ENCODE results near the gene SPIRE1.
"Not testable (repeated sequence)": the region's sequence is repeated elsewhere in the genome, so short reads cannot be mapped to it uniquely, and the experiment has no call there.

The SPIRE1 gene

DNA sequence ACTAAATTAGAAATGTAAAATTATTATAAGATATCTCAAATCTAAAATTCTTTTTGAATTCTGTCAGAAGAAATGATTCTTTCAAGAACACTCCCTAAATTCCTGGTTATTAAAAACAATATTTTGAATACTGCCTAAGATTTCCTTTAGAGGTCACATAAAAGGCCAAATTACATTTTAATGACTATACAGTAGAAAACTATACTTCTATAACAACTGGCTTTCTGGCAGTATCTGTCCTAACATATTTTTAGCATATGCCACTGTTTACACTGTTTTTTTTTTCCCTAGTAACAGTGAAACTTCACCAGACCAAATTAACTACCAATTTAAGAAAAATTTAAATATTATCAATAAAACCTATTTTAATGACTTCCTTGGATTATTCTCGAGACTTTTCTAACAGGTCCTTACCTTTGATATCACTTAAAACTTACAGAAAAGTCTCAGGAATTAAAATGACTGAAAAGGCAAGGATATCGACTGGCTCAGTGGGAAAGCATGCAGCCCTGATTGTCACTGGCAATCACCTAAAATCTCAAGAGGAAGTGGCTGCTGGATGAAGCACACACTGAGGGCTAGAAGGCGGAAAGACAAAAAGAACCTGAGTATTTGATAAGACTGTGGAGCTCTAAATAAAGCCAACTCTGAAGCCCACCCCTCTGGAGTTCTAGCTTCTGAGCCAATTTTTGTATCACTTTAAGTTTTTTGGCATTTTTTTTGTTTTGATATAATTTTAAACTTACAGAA, 59.6 kb downstream of the SPIRE1 start:
- no peak for DNase-seq (ENCODE audit: low spot score)

DNA sequence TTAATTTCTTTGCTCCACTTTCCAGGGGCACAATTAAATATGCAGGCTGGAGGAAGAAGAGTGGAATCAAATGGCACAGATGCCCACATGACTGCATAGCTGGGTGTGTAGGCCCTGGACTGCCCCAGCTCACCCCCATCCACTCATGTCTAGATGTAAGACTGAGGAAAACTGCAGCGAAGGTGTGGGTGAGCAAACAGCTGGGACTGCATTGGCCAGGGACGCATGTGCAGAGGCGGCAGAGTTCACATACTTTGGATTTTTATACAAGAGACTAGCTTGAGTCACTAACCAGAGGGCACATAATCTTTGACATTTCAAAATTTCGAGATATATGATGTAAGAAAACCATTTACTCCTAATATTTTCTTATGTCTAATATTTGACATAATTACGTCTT, 60.1 kb downstream of the SPIRE1 start:
- DNase-seq (ENCODE audit: low spot score): no peak

DNA sequence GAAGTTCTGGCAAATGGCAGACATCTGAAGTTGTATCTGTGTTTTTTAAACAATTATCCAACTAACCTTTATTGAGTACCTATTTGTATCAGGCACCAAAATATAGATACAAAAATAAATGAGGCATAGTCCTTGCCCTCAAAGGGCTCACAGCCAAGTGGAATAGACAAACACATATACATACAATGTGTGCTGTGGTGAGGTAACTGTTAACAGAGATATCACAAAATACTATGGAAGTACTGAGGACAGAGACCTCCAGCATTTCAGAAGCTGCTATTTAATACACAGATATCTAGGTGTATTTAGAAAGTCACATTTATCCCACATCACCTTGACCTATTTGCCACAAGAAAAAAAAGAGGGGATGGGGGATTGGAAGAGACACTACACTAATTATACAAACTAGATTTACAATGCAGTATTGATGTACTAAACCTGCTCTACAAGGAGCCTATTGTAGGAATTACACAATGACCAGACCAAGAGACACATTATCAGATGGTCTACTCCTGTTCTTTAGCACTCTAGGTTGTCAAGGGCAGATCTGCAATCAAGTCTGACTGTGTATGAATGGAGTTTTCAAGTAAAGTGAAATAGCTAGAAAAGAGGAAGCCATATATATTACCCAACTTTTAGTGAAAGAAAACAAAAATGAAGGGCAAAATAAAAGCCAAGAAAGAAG, 62.2 kb downstream of the SPIRE1 start:
- no peak for DNase-seq (ENCODE audit: low spot score)

DNA sequence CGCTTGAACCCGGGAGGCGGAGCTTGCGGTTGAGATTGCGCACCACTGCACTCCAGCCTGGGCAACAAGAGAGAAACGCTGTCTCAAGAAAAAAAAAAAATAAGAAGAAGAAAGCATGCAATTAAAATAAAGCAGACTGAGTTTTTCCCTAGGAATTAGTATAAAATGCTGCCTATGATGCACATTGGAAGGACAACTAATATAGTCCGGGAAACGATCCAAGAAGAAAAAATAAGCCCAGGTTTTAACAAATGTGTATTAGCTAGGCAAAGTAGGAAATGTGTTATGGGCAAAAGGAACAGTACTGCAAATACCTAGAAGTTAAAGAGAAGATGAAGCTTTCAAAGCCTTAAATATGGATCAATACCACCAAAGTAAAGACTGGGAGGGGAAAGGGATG, 64.0 kb downstream of the SPIRE1 start:
- DNase-seq (ENCODE audit: low spot score): no peak

DNA sequence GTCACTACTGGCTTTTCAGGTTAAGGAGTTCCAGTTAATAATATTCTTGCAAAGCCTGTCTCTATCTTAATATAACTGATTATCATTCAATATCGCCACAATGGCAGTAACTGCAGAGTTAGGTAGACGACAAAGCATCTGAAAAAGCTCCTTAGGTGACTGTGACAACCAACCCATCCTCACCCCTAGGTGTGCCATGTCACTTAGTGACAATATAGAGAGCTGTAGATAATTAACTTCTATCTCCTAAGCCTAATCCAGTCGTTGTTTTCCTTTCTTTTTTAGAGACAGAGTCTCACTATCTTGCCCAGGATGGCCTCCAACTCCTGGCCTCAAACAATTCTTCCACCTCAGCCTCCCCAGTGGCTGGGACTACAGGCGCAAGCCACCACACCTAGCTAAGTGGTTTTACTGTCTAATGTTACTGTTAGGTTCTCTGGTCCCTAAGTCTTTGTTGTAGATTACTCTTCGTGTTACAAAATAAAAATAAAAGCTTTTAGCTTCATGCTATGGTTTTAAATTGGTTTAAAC, 65.2 kb downstream of the SPIRE1 start:
- DNase-seq (ENCODE audit: low spot score): no peak

DNA sequence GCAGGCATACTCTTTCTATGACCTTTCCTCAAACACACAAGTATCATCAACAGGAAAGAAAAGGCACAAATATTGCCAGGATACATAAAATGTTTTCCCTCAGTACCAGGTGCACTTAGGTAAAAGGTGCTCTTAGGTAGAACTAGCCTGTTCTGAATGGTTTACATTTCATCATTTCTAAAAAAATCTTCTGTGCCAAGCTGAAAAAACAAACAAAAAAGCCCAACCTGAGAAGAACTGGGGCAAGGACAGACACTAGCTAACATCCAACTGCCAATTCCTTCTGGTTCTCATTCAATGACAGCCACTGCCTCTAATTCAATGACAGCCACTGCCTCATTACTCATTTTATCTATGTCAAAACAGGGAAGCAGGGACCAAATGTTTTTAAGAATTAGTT, 68.5 kb downstream of the SPIRE1 start:
- DNase-seq (ENCODE audit: low spot score): no peak

DNA sequence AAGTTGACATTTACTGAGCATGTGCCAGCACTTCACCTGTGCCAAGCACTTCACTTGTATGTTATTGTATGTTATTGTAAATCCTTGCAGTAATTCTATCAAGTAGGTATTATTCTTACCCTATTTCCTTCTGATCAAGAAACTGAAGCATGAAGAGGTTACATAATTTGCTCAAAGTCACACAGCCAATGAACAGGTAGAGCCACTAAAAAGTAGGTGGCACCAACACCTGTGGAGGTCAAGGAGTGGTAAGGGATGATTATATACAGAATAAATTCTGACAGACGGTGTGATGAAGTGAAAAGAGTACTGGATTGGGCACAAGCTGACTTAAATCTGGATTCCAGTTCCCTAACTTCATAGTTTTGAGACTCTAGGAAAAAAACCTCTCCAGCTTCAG, 71.0 kb downstream of the SPIRE1 start:
- no peak for DNase-seq (ENCODE audit: low spot score)

DNA sequence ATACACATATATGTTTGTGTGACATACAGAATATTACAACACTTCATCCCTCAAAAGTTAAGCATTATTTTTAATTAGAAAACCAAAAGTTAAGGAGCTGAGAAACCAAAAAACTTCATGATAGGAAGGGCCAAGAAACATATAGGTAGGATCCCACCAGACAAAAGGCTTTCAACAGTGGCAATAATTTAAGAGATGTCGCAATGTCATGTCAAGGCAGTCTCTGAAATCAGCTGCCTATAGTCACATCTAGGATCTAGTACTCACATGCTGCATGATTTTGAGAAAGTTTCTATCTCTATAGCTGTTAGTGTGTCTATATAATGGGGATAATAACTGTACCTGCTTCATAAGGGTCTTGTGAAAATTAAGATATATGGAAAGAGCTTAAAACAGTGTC, 72.7 kb downstream of the SPIRE1 start:
- DNase-seq (ENCODE audit: low spot score): no peak

DNA sequence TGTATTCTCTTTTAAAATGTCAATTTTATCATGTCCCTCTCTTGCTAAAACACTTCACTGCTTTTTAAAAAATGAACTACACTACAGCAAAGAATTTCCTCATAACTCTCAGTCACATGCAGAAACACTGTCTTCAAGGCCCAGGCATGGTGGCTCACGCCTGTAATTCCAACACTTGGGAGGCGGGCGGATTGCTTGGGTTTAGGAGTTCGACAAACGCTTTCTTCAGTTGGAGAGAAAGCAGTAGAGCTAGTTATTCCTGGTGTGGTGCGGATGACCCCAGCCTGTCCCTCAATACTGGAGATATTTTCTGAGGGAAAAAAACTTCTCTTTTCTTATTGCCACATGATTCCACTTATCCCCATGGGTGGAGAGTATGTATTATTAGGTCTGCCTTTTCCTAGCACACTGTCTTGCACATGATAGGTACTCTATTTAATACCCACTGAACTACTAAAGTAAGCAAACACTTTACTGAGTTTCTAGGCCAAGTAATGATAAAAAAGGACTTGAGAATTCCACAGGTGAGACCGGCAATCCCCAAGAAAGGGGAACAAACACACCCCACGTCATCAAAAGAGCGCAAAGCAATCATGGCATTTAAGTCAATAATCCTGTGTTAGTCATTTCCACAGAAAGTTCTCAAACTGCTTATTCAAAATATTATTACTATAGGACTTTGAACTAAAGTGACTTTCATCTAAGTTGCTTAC, 77.1 kb downstream of the SPIRE1 start:
- DNase-seq (ENCODE audit: low spot score): no peak

DNA sequence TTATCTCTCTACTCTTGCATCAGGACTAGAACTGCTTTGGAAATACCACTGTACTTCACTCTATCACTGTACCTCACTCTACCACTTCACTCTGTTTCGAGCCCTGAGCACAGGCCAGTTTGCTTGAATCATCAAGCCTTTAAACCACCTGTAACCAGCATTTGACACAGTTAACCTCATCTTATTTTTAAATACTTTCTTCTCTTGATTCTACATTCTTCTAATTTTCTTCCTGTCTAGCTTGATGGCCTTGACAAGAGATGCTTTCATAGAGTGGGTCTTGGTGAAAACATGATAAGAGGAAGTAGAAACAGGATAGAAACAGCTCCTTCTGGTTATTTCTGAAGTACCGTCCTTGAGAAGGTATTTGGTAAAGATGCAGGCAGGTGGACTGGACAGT, 78.1 kb downstream of the SPIRE1 start:
- DNase-seq (ENCODE audit: low spot score): no peak

DNA sequence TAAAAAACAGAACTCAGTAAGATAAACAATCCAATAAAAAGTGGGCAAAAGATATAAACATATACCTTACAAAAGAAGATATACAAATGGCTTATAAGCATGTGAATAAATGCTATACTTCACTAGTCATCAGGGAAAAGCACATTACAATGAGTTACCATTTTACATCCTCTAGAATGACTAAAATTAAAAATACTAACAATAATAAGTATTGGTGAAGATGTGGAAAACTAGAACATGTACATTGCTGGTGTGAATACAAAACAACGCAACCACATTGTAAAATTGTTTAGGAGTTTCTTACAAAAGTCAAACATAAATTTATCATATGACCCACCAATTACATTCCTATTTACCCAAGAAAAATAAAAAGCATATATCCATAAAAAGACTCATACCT, 80.1 kb downstream of the SPIRE1 start:
- DNase-seq (ENCODE audit: low spot score): no peak

DNA sequence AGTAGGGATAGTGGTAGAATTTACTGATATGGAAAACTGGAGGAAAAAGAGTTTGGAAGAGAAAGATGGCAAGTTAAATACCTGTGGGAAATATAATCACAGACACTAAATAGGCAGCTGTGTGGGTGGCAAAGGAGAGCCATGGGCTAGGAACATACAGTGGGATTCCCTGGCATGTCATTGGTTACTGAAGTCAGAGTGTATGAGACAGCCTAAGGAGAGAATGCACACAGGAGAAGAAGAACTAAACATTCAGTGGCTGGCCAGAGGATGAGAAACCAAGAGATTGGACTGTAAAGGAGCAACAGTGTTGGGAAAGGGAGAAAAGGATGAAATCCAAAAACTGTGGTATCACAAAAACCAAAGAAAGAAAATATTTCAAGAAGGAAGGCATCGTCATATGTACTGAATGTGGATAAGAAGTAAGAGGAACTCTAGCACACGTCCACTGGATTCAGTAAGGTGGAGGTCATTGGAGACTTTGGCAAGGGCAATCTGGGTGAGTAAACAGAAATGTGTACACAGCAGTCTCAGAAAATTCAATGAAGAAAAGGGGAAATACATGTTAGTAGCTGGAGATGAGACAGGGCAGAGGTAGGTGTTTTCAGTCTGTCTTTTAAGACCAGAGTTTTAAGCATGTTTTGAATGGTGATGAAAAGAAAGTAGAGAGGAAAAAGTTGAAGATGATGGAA, 83.3 kb downstream of the SPIRE1 start:
- DNase-seq (ENCODE audit: low spot score): no peak

DNA sequence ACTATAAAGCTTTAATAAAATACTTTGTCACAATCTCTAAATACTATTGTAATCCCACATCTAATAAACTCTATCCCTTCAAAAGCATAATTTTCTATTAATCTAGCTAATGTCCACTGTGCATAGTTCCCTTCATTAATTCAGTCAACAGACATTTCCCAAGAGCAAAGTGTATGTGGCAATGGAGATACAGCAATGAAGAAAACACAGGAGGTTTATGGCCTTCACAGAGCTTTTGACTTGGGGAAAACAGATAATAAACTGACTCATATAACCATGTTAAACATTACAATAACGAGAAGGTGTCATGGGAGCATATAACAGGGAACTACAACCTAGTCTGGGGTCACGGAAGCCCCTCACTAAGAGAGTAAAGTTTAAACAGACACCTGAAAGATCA, 86.3 kb downstream of the SPIRE1 start:
- DNase-seq (ENCODE audit: low spot score): no peak

DNA sequence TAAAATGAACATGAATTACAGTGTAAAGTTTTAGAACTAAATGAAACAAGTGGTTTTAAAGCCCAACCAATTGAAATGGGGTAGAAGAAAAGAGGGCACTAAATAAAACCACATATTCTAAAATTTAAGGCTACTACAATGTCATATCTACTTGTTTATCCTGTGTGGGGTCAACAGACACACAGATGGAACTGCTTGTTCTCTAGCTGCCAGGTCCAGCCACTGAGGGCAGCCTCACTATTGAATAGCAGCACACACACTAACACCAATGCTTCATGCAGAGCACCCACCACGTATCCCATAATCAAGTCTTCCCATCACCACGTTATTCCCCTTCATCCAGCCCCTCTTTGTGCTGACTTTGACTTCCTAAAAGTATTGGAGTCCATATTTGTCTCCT, 88.1 kb downstream of the SPIRE1 start:
- no peak for DNase-seq (ENCODE audit: low spot score)

DNA sequence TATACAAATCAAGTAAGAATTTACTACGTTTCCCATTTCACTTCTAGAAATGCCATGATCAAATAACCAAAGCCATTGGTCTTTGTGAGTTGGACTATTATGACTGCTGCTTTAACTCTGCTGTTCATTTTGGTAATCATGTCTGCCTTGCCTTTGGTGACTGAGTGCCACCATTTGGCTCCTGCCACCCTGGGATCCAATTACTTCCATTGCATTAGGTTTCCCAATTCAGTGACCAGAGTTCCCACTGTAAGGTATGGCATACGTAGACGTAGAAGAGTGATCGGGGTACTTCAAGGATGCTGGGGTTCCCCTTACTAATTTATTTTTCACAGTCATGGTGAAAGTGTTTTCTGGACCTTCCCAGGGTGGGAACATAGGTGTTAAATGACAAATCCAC, 90.1 kb downstream of the SPIRE1 start:
- no peak for DNase-seq (ENCODE audit: low spot score)

DNA sequence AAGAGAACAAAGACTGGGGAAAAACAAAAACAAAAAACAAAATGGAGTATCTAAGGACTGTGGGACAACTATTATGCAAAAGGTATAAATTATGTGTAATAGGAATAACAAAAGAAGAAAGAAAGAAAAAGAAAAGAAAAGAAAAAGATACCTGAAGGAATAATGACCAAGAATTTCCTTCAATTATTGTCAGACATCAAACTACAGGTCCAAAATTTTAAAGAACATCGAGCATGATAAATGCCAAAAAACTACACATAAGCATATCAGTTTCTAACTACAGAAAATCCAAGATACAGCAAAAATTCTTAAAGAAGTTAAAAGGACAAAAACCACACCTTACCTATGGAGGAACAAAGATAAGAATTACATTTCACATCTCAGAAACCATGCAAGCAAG, 93.0 kb downstream of the SPIRE1 start:
- no peak for DNase-seq (ENCODE audit: low spot score)

DNA sequence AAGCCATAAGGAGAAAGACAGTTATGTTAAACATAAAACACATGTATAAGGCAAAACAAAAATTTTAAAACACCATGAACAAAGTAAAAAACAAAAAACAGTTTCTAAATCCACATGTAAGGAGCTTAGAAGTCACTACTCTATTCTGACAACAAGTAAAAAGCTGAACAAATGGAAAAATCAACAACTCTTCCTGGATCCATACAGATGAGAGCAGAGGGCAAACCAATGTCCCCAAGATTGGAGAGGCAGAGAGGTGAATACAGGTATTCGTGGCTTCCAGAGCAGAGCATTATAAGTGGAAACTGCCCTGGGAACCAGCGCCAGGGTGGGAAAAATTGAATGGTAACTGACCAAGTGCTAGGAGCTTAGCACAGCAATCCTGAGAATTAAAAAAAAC, 93.5 kb downstream of the SPIRE1 start:
- DNase-seq (ENCODE audit: low spot score): no peak

DNA sequence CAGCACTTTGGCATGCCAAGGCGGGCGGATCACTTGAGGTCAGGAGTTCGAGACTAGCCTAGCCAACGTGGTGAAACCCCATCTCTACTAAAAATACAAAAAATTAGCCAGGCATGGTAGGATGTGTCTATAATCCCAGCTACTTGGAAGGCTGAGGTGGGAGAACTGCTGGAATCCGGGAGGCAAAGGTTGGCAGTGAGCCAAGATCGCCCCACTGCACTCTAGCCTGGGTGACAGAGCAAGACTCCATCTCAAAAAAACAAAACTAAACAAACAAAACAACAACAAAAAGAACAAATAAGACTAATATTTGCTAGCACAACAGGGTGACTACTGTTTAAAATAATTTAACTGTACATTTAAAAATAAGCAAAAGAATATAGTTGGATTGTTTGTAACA, 97.3 kb downstream of the SPIRE1 start:
- DNase-seq (ENCODE audit: low spot score): not testable (repeated sequence)

DNA sequence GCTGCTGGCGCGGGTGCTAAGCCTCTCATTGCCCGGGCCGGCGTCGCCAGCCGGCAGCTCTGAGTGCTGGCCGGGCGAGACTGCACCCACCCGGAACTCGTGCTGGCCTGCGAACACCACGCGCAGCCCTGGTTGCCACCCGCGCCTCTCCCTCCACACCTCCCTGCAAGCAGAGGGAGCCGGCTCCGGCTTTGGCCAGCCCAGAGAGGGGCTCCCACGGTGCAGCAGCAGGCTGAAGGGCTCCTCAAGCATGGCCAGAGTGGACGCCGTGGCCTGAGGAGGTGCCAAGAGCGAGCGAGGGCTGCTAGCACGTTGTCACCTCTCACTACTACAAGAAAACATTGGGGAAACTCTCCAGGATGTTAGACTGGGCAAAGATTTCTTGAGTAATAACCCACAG, 98.6 kb downstream of the SPIRE1 start:
- no peak for DNase-seq (ENCODE audit: low spot score)

DNA sequence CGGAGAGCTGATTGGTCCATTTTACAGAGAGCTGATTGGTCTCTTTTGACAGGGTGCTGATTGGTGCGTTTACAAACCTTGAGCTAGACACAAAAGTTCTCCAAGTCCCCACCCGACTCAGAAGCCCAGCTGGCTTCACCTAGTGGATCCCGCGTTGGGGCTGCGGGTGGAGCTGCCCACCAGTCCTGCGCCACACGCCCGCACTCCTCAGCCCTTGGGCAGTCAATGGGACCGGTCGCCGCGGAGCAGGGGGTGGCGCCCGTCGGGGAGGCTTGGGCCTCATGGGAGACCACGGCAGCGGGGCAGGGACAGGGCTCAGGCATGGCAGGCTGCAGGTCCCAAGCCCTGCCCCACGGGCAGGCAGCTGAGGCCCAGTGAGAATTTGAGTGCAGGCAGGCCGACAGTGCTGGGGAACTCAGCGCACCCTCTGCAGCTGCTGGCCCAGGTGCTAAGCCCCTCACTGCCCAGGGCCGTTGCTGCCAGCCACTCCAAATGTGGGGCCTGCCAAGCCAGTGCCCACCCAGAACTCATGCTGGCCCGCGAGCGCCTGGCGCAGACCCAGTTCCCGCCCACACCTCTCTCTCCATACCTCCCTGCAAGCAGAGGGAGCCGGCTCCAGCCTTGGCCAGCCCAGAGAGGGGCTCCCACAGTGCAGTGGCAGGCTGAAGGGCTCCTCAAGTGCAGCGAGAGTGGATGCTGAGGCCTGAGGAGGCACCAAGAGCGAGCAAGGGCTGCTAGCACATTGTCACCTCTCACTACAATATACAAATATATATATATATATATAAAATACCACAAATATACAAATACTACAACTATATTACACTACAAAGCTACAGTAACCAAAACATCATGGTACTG, 100.7 kb downstream of the SPIRE1 start:
- no peak for DNase-seq (ENCODE audit: low spot score)

DNA sequence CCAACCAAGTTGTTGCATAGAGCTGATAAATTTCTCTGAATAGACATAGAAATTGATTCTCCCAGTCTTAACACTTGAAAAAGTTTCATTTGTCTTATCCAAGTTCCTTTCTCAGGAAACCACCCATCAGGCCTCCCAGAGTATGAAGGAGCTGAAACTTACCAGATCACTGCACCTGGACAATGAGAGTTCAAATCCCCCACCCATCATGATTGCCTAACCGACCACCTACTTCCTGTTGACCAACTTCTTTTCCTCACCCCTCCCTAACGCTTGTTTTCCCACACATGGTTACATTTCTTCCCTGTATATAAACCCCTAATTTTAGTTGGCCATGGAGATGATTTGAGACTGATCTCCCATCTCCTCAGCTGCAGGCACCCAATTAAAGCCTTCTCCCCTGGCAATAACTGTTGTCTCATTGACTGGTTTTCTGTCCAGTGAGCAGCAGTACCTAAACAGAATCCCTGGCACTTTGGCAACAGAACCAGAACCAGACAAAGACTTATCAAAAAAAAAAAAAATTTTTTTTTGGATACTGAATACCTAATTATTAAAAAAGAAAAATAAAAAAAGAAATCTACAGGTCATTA, 103.0 kb downstream of the SPIRE1 start:
- no peak for DNase-seq (ENCODE audit: low spot score)

Data from activated CD4-positive, alpha-beta T cell treated with anti-CD3 and anti-CD28 coated beads, Interleukin-2, Interleukin-4, amounts not matched to agents 100 ng/mL and 50 ng/mL, durations not matched to agents 16 hours and 8 hours (primary cell).